ENCODE data around the gene TJP1. TPM values are rescaled to one million over a fixed set of nuclear protein-coding genes. Genes with fewer than 3 reads are reported as not detected.

TJP1 gene
- total RNA-seq, 1 donor from 2014 or later: 89.3 TPM

DNA sequence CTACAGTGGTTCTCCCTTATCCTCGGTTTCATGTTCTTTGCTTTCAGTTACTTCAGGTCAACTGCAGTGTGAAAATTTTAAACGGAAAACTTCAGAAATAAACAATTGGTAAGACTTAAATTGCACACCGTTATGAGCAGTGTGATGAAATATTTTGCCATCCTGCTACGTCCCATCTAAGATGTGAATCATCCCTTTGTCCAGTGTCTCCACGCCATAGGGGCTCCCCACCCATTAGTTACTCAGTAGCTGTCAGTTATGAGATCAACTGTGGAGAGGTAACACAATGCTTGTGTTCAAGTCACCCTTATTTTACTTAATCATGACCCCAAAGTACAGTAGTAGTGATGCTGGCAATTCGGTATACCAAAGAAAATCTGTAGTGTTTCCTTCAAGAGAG lies 47.4 kb downstream of the TJP1 start:
- Mint-ChIP-seq H3K9me3 (no peaks in the 10 kb centered on the region), H3K27me3 (no peaks in the 10 kb centered on the region), H3K4me1 (ENCODE audit: unreplicated experiment) (peaks cover 21% of the 10 kb centered on the region), H3K36me3 (peaks cover 19% of the 10 kb centered on the region), H3K27ac (no peak overlapping the region), H3K4me3 (no peak overlapping the region)
- TF ChIP-seq, protein P1, sequence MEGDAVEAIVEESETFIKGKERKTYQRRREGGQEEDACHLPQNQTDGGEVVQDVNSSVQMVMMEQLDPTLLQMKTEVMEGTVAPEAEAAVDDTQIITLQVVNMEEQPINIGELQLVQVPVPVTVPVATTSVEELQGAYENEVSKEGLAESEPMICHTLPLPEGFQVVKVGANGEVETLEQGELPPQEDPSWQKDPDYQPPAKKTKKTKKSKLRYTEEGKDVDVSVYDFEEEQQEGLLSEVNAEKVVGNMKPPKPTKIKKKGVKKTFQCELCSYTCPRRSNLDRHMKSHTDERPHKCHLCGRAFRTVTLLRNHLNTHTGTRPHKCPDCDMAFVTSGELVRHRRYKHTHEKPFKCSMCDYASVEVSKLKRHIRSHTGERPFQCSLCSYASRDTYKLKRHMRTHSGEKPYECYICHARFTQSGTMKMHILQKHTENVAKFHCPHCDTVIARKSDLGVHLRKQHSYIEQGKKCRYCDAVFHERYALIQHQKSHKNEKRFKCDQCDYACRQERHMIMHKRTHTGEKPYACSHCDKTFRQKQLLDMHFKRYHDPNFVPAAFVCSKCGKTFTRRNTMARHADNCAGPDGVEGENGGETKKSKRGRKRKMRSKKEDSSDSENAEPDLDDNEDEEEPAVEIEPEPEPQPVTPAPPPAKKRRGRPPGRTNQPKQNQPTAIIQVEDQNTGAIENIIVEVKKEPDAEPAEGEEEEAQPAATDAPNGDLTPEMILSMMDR (conservative IDR thresholded peaks at IDR 0.05): no peak
- no peak for DNase-seq (ENCODE audit: extremely low spot score, unreplicated experiment)

DNA sequence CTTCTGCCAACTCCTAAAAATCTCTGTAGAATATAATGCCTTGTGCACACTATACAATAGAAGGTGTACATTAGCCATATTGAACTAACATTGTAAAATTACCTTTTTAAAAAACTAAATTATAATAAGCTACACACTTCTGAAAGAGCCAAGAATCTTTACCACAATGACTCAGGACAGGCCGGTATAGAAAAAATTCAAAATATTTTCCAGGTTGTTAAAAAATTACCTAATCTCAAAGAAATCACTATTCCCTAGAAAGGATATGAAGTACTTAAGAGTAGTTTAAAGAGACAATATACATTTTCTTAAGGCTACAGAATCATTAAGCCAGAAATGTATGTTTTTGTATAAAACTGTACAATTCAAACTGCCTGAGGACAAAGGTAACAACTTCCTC lies 48.5 kb downstream of the TJP1 start:
- TF ChIP-seq, protein P1 (conservative IDR thresholded peaks at IDR 0.05): no peak
- H3K4me1 Mint-ChIP-seq (ENCODE audit: unreplicated experiment): peaks cover 15% of the 10 kb centered on the region
- peaks cover 18% of the 10 kb centered on the region for H3K36me3 Mint-ChIP-seq
- H3K27me3 Mint-ChIP-seq: no peaks in the 10 kb centered on the region
- DNase-seq (ENCODE audit: extremely low spot score, unreplicated experiment): no peak
- H3K9me3 Mint-ChIP-seq: no peaks in the 10 kb centered on the region
- no peak overlapping the region for H3K4me3 Mint-ChIP-seq
- H3K27ac Mint-ChIP-seq: no peak overlapping the region

DNA sequence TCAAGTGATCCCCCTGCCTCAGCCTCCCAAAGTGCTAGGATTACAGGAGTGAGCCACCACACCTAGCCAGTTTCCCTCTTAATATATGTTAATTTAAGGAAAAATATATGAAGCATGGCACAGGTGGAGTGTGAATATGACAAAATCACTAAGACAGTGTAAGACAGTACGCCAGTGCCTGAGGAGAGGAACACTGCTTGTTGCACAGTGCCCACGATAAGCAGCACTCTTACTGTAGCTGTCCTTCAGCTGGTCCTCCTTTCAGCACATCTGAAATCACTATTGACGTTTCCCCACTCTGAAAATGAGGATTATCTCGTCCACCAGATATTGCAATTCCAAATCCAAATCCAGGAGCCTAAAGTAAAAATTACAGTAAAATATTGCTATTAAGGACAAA lies 49.3 kb downstream of the TJP1 start:
- no peak overlapping the region for H3K27ac Mint-ChIP-seq
- H3K4me1 Mint-ChIP-seq (ENCODE audit: unreplicated experiment): peaks cover 11% of the 10 kb centered on the region

DNA sequence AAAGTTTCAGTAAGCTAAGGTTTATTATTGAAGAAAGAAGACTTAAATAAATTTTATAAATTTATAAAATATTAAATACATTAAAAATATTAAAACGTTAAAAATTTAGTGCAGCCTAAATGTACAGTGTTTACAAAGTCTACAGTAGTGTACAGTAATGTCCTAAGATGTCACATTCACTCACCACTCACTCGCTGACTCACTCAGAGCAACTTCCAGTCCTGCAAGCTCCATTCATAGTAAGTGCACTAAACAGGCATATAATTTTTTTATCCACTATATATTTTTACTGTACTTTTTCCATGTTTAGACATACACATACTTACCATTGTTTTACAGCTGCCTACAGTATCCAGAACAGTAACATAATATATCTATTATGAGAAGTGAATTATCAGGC lies 51.5 kb downstream of the TJP1 start:
- Mint-ChIP-seq H3K27ac (no peak overlapping the region), H3K9me3 (no peaks in the 10 kb centered on the region)
- DNase-seq (ENCODE audit: extremely low spot score, unreplicated experiment): no peak

More for the DNA sequence above, 49.3 kb downstream of the TJP1 start:
- H3K9me3 Mint-ChIP-seq: no peaks in the 10 kb centered on the region
- DNase-seq (ENCODE audit: extremely low spot score, unreplicated experiment): no peak
- H3K36me3 Mint-ChIP-seq: peaks cover 19% of the 10 kb centered on the region
- H3K4me3 Mint-ChIP-seq: no peak overlapping the region
- TF ChIP-seq, protein P1 (conservative IDR thresholded peaks at IDR 0.05): no peak
- H3K27me3 Mint-ChIP-seq: no peaks in the 10 kb centered on the region

DNA sequence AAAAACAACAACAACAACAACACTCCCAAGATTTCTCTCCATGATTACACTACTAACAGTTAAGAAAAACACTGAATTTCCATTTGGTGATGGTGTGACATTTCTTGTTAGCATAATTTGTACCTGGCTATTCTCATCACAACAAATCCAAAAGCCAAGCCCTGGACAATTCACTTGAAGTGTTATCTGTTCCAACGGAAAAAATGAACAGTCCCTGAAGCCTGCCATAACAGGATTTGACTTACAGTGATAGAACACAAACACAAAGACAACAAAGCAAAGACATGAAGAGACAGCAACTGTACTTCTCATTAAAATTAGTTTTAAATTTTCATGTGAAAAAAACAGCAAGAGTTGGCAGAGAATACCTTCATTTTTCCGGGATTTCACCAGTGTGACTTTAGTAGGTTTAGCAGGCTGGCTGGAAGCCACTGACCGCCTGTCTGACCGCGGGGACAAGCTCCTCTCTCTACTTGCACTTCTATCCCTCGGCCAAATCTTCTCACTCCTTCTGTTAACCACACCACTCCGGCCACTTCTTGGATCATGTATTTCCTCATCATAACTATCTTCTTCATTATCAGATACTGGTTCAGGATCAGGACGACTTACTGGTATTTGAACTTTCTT lies 56.3 kb downstream of the TJP1 start:
- Mint-ChIP-seq H3K27me3 (no peaks in the 10 kb centered on the region), H3K4me3 (no peak overlapping the region), H3K4me1 (ENCODE audit: unreplicated experiment) (peaks cover 6% of the 10 kb centered on the region), H3K9me3 (no peaks in the 10 kb centered on the region), H3K27ac (no peak overlapping the region), H3K36me3 (peaks cover 56% of the 10 kb centered on the region)
- TF ChIP-seq, protein P1 (conservative IDR thresholded peaks at IDR 0.05): no peak
- no peak for DNase-seq (ENCODE audit: extremely low spot score, unreplicated experiment)

More for the DNA sequence above, 51.5 kb downstream of the TJP1 start:
- TF ChIP-seq, protein P1 (conservative IDR thresholded peaks at IDR 0.05): no peak
- Mint-ChIP-seq H3K27me3 (no peaks in the 10 kb centered on the region), H3K4me1 (ENCODE audit: unreplicated experiment) (peaks cover 7% of the 10 kb centered on the region), H3K4me3 (no peak overlapping the region), H3K36me3 (peaks cover 40% of the 10 kb centered on the region)
